Epidermal melanocyte (primary cell): ENCODE results near the gene HGS.

Source experiments
- DNase-seq: peaks from one replicate; pipeline ENCODE4 v3.0.0; 2011; ENCODE audit warnings: low spot score; ENCODE audit not compliant: insufficient read length

Gene HGS

GRCh38 chr17:81741594-81742452 lies 58.0 kb downstream of the HGS start:
- no peak for DNase-seq
